ENCODE measurements around the gene MEOX1.

DNA sequence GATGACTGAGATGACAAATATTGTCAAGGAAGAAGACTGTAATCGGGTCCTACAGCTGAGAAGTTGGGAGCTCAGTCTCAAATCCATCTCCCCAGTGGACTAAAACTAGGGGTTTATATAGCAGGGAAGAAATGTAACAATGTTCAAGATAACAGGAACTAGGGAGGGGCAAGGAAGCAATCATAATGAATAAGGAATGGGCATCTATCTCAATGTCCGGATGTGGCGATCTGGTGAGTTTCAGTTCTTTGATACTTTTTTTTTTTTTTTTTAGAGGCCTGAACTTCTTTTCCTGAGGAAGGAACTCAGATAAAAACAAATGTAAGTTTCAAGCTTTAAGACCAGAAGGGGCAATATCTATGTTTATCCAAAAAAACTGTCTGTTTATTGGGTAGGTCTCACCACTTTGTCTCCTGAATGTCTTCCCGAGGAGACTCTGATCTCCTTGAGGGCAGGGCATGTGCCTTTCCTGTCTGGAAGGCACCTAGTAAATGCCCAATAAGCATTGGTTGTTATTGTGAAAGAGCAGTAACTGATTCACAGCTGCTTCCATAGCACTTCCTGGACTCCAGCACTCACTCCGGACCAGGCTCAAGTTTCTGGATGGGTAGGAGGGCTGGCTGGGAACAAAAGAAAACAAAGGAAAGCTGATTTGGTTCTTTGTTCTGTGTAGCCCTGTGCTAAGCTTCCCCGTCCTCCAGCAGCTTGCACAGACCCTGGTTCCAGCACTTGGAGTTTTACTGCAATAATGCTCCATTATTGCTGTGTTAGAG, 51.9 kb downstream of the MEOX1 start:
- no peak for TF ChIP-seq POLR2A (IDR thresholded peaks at IDR 0.05; ENCODE audit: extremely low read depth, insufficient read length)
- TF ChIP-seq, protein P1, sequence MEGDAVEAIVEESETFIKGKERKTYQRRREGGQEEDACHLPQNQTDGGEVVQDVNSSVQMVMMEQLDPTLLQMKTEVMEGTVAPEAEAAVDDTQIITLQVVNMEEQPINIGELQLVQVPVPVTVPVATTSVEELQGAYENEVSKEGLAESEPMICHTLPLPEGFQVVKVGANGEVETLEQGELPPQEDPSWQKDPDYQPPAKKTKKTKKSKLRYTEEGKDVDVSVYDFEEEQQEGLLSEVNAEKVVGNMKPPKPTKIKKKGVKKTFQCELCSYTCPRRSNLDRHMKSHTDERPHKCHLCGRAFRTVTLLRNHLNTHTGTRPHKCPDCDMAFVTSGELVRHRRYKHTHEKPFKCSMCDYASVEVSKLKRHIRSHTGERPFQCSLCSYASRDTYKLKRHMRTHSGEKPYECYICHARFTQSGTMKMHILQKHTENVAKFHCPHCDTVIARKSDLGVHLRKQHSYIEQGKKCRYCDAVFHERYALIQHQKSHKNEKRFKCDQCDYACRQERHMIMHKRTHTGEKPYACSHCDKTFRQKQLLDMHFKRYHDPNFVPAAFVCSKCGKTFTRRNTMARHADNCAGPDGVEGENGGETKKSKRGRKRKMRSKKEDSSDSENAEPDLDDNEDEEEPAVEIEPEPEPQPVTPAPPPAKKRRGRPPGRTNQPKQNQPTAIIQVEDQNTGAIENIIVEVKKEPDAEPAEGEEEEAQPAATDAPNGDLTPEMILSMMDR (IDR thresholded peaks at IDR 0.05; ENCODE audit: low read depth, low read length), result no peak
- TF ChIP-seq, protein P2, sequence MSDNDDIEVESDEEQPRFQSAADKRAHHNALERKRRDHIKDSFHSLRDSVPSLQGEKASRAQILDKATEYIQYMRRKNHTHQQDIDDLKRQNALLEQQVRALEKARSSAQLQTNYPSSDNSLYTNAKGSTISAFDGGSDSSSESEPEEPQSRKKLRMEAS (IDR thresholded peaks at IDR 0.05; ENCODE audit: low read depth, low read length), result no peak
- TF ChIP-seq MYC (IDR thresholded peaks at IDR 0.05; ENCODE audit: low read depth, low read length), result no peak

Measured in NB4 (cell line).